Keratinocyte (primary cell): Measurements from ENCODE around the gene KIAA1217. TPM values are rescaled to one million over a fixed set of nuclear protein-coding genes. Genes with fewer than 3 reads are reported as not detected.

Experiments used
- DNase-seq: peaks from one replicate; pipeline ENCODE4 v3.0.0-alpha.2; 2011; ENCODE audit warnings: low read depth, missing footprints, low spot score
- FAIRE-seq: peaks from 2 replicates; lab custom pipeline; 2011; peaks lifted over from hg19 to GRCh38; lab: Jason Lieb, UNC
- H2AFZ ChIP-seq: 2 replicates; pipeline ENCODE4 v1.6.0; 2012; ENCODE audit warnings: low read length, control low read depth, inconsistent platforms; ENCODE audit not compliant: control insufficient read depth
- H3K27ac ChIP-seq: 2 replicates; pipeline ENCODE4 v1.5.1; 2011; ENCODE audit warnings: low read length; ENCODE audit not compliant: control insufficient read depth, insufficient read depth
- H3K27me3 ChIP-seq: 3 replicates; pipeline ENCODE4 v1.6.0; 2011; ENCODE audit warnings: low read length; ENCODE audit not compliant: control insufficient read depth, insufficient read depth; ENCODE audit errors: extremely low read depth
- H3K36me3 ChIP-seq, 2 experiments: 2 replicates in 1 of 2; 3 replicates in 1 of 2; pipeline ENCODE4 v1.5.1; 2011; ENCODE audit warnings: low read length in 2 of 2, mild to moderate bottlenecking in 1 of 2; ENCODE audit not compliant: control insufficient read depth in 2 of 2, insufficient read depth in 2 of 2; ENCODE audit errors: extremely low read depth in 1 of 2
- H3K4me1 ChIP-seq: 3 replicates; pipeline ENCODE4 v1.5.1; 2011; ENCODE audit warnings: low read length; ENCODE audit not compliant: control insufficient read depth, insufficient read depth; ENCODE audit errors: extremely low read depth
- H3K4me2 ChIP-seq: 3 replicates; pipeline ENCODE4 v1.6.0; 2011; ENCODE audit warnings: low read depth, low read length; ENCODE audit not compliant: control insufficient read depth, insufficient read depth; ENCODE audit errors: extremely low read depth
- H3K4me3 ChIP-seq, 3 experiments: fragments of 200-600 bp in 1 of 3; sonication (generic) in 1 of 3; 2 replicates in 2 of 3; 3 replicates in 1 of 3; pipeline ENCODE4 v1.5.1; 2011 to 2016; ENCODE audit warnings: low read length in 3 of 3, mild to moderate bottlenecking in 3 of 3, control low read depth in 2 of 3, inconsistent platforms in 1 of 3, low read depth in 1 of 3, mixed read lengths in 1 of 3, mixed run types in 1 of 3, moderate library complexity in 1 of 3; ENCODE audit not compliant: control insufficient read depth in 2 of 3, insufficient read depth in 2 of 3; ENCODE audit errors: extremely low read depth in 1 of 3
- H3K79me2 ChIP-seq: 2 replicates; pipeline ENCODE4 v1.6.0; 2012; ENCODE audit warnings: low read length; ENCODE audit not compliant: control insufficient read depth, insufficient read depth
- H3K9ac ChIP-seq: 3 replicates; pipeline ENCODE4 v1.6.0; 2011; ENCODE audit warnings: low read length; ENCODE audit not compliant: control insufficient read depth, insufficient read depth; ENCODE audit errors: extremely low read depth
- H3K9me1 ChIP-seq: 3 replicates; pipeline ENCODE4 v1.6.0; 2011; ENCODE audit warnings: low read length; ENCODE audit not compliant: control insufficient read depth, insufficient read depth; ENCODE audit errors: extremely low read depth
- H3K9me3 ChIP-seq: 2 replicates; pipeline ENCODE4 v1.5.1; 2012; ENCODE audit warnings: low read depth, low read length; ENCODE audit not compliant: control insufficient read depth
- H4K20me1 ChIP-seq: 3 replicates; pipeline ENCODE4 v1.6.0; 2011; ENCODE audit warnings: low read length; ENCODE audit not compliant: control insufficient read depth, insufficient read depth; ENCODE audit errors: extremely low read depth
- EZH2 ChIP-seq: IDR thresholded peaks from one replicate; pipeline ENCODE4 v1.6.1; 2012; ENCODE audit warnings: inconsistent platforms, mild to moderate bottlenecking, low read length, moderate library complexity
- dilution Hi-C: fragments of 300-500 bp; cut with MboI; formaldehyde crosslinking; loops from one replicate; pipeline ENCODE4 v1.7.0; 2020; ENCODE audit warnings: low sequenced_read_pairs; ENCODE audit not compliant: extremely low pct_ligation_motif_present
- polyA plus RNA-seq, 5 experiments: library from polyadenylated mRNA; depleted of rRNA in 3 of 5; stranded (reverse) in 3 of 5; stranded (forward) in 1 of 5; unstranded in 1 of 5; fragments of >200 nt; gene quantifications; 1 replicate in 1 of 5; 2 replicates in 3 of 5; 3 replicates in 1 of 5; pipeline versions ENCODE4 v1.2.1 to v1.2.3, GENCODE V29; 2011 to 2012; ENCODE audit warnings: missing spikeins in 2 of 5, low read depth in 1 of 5, low replicate concordance in 1 of 5
- TF ChIP-seq, protein P1 (sequence below), 3 experiments: IDR thresholded peaks in 1 of 3; conservative IDR thresholded peaks in 1 of 3; optimal IDR thresholded peaks in 1 of 3; 2 replicates in 2 of 3; 3 replicates in 1 of 3; pipeline versions ENCODE3 to v1.5.1; 2011; ENCODE audit warnings: low read length in 3 of 3, mild to moderate bottlenecking in 3 of 3, moderate library complexity in 2 of 3, control low read depth in 1 of 3, inconsistent platforms in 1 of 3; ENCODE audit not compliant: insufficient read depth in 2 of 3; ENCODE audit errors: extremely low read depth in 1 of 3

Gene KIAA1217
- polyA plus RNA-seq, 1 donor (not counting 4 experiments of a cell fraction or from before 2014, with no cell fraction given) = 10.4 TPM

DNA sequence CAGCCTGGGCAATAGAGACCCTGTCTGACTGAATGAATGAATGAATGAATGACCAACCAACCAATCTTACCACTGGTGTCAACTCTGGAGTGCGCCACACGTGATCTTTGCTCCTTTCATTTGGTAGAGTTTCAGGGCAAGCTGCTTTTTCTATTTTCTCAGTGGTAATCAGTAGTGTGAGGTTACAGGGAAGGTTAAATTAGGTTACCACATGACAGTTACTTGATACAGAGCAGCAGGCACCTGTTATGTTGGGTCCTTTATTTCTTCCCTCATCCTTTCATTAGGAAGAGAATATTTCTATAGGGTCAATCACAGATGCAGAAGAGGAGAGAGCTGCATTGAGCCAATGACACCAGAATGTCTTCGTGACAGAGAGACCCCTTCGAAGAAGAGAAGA lies 167.8 kb downstream of the KIAA1217 start:
- no peak overlapping the region for H2AFZ ChIP-seq
- H4K20me1 ChIP-seq = no peaks in the 10 kb centered on the region
- H3K9me3 ChIP-seq = no peaks in the 10 kb centered on the region
- H3K27ac ChIP-seq = no peak overlapping the region
- TF ChIP-seq, protein P1, sequence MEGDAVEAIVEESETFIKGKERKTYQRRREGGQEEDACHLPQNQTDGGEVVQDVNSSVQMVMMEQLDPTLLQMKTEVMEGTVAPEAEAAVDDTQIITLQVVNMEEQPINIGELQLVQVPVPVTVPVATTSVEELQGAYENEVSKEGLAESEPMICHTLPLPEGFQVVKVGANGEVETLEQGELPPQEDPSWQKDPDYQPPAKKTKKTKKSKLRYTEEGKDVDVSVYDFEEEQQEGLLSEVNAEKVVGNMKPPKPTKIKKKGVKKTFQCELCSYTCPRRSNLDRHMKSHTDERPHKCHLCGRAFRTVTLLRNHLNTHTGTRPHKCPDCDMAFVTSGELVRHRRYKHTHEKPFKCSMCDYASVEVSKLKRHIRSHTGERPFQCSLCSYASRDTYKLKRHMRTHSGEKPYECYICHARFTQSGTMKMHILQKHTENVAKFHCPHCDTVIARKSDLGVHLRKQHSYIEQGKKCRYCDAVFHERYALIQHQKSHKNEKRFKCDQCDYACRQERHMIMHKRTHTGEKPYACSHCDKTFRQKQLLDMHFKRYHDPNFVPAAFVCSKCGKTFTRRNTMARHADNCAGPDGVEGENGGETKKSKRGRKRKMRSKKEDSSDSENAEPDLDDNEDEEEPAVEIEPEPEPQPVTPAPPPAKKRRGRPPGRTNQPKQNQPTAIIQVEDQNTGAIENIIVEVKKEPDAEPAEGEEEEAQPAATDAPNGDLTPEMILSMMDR (optimal IDR thresholded peaks at IDR 0.05 in 1 of 3, IDR thresholded peaks at IDR 0.05 in 1 of 3, conservative IDR thresholded peaks at IDR 0.05 in 1 of 3; ENCODE audit: extremely low read depth in 1 of 3, insufficient read depth in 2 of 3, low read length in 3 of 3) = no peak
- TF ChIP-seq EZH2 = no peak
- H3K4me2 ChIP-seq = no peak overlapping the region
- FAIRE-seq = no peak
- H3K27me3 ChIP-seq = no peaks in the 10 kb centered on the region
- H3K79me2 ChIP-seq = no peaks in the 10 kb centered on the region
- peaks cover 0 to 2% of the 10 kb centered on the region in 2 experiments for H3K36me3 ChIP-seq
- no peaks in the 10 kb centered on the region for H3K9me1 ChIP-seq
- DNase-seq = no peak
- H3K4me3 ChIP-seq = no peak overlapping the region
- no peaks in the 10 kb centered on the region for H3K4me1 ChIP-seq
- dilution Hi-C loops = no loop called here
- H3K9ac ChIP-seq = no peak overlapping the region

- Histone ChIP-seq H3K9me1 (no peaks in the 10 kb centered on the region), H3K9me3 (no peaks in the 10 kb centered on the region), H4K20me1 (no peaks in the 10 kb centered on the region), H2AFZ (no peak overlapping the region), H3K4me2 (no peak overlapping the region), H3K27me3 (no peaks in the 10 kb centered on the region), H3K36me3 (peaks cover 0 to 2% of the 10 kb centered on the region in 2 experiments), H3K9ac (no peak overlapping the region), H3K27ac (no peak overlapping the region), H3K79me2 (no peaks in the 10 kb centered on the region), H3K4me3 (no peak overlapping the region), H3K4me1 (peaks cover 13% of the 10 kb centered on the region)
- DNase-seq (no peak), FAIRE-seq (no peak)
- dilution Hi-C loops = no loop called here
- TF ChIP-seq, protein P1 (optimal IDR thresholded peaks at IDR 0.05 in 1 of 3, IDR thresholded peaks at IDR 0.05 in 1 of 3, conservative IDR thresholded peaks at IDR 0.05 in 1 of 3; ENCODE audit: extremely low read depth in 1 of 3, insufficient read depth in 2 of 3, low read length in 3 of 3) = no peak
- TF ChIP-seq EZH2 = no peak
Observed at GRCh38 chr10:24378126-24378920, 169.4 kb downstream of the KIAA1217 start.
